ENCODE data around the gene SLC49A4.

The SLC49A4 gene

DNA sequence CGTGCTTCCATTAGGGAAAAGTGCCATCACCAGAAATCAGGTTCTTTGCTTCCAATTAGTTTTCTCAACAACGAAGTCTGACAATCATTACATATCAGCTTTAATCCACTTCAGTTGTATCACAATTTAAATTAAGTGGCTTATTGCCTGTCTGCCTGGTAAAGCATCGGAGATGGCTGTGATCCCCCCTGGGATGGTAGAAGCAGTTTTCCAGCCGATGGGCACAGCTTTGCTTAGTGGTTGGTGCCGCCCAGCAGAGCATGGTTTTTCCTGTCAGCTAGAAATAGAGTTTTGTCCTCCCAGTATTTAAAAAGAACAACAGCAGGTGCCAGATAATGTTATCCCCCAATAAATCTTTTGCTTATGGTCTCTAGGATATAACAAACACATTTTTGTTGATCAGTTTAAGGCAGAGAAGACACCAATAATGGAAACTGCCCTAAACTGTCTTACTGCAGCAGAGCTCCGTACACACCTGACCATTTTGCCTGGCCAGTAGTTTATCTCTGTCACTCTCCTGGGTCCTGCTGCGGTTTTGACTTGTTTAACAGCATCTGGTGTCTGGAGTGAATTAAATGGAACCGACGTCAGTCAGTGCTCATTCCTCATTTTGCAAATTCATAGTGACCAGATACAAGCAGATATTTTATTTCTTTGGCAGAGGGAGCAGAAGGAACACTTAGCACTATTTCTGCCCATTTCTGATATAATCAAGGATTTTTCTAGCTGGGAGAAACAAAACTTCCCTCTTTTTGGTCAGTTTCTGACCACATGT, 79.1 kb downstream of the SLC49A4 start:
- TF ChIP-seq, protein P1, sequence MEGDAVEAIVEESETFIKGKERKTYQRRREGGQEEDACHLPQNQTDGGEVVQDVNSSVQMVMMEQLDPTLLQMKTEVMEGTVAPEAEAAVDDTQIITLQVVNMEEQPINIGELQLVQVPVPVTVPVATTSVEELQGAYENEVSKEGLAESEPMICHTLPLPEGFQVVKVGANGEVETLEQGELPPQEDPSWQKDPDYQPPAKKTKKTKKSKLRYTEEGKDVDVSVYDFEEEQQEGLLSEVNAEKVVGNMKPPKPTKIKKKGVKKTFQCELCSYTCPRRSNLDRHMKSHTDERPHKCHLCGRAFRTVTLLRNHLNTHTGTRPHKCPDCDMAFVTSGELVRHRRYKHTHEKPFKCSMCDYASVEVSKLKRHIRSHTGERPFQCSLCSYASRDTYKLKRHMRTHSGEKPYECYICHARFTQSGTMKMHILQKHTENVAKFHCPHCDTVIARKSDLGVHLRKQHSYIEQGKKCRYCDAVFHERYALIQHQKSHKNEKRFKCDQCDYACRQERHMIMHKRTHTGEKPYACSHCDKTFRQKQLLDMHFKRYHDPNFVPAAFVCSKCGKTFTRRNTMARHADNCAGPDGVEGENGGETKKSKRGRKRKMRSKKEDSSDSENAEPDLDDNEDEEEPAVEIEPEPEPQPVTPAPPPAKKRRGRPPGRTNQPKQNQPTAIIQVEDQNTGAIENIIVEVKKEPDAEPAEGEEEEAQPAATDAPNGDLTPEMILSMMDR (IDR thresholded peaks at IDR 0.05; ENCODE audit: insufficient read depth, low read depth, low read length, missing control alignments), result no peak
- no peak for DNase-seq (ENCODE audit: low read depth)
- H3K4me3 ChIP-seq (ENCODE audit: low read length), result no peak overlapping the region

DNA sequence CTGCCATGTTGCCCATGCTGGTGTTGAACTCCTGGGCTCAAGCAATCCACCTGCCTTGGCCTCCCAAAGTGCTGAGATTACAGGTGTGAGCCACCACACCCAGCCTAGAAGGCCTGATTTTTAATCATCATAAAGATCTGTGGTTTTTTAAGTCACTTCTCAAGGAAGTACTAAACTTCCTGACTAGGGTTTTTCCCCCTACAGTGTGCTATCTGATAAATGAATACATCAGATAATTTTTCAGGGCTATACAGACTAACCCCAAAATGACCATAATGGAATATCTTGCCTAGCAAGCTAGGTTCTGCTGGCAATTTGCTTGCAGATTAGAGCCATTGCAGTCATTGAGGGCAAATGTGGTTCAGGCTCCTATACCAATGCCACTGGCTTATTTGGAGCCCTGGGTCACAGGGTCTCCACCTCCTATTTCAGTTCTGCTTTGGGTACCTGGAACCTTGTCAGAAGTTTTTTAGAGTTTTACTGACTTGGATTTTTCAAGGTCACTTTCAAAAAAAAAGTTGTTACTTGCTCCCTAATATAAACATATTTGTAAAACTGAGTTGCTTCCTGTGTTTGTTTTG, 80.8 kb downstream of the SLC49A4 start:
- H3K4me3 ChIP-seq (ENCODE audit: low read length), result no peak overlapping the region
- TF ChIP-seq, protein P1 (IDR thresholded peaks at IDR 0.05; ENCODE audit: insufficient read depth, low read depth, low read length, missing control alignments), result no peak
- DNase-seq (ENCODE audit: low read depth), result no peak

- H3K4me3 ChIP-seq (ENCODE audit: low read length), result no peak overlapping the region
- DNase-seq (ENCODE audit: low read depth), result no peak
- TF ChIP-seq, protein P1 (IDR thresholded peaks at IDR 0.05; ENCODE audit: insufficient read depth, low read depth, low read length, missing control alignments), result no peak
These were observed 85.3 kb downstream of the SLC49A4 start for GRCh38 chr3:122880173-122880572.

DNA sequence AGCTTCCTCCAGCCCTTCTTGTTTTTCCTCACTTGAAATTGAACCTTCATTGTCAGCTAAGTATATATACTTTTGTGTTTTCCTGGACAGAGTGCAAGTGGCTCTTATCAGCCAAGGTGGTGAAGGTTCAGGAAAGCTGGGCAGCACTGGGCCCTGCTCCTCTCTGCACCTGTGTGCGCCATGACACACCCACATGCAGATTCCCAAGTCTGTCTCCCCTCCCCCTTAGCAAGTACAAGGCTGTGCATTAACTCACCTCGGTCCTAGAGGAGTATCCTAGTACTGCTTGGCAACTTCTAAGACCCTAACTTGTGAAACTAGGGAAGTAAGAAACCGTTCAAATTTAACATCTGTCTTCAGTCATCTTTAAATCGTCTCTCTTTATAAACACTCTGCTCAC, 85.8 kb downstream of the SLC49A4 start:
- no peak overlapping the region for H3K4me3 ChIP-seq (ENCODE audit: low read length)
- TF ChIP-seq, protein P1 (IDR thresholded peaks at IDR 0.05; ENCODE audit: insufficient read depth, low read depth, low read length, missing control alignments), result no peak
- no peak for DNase-seq (ENCODE audit: low read depth)

DNA sequence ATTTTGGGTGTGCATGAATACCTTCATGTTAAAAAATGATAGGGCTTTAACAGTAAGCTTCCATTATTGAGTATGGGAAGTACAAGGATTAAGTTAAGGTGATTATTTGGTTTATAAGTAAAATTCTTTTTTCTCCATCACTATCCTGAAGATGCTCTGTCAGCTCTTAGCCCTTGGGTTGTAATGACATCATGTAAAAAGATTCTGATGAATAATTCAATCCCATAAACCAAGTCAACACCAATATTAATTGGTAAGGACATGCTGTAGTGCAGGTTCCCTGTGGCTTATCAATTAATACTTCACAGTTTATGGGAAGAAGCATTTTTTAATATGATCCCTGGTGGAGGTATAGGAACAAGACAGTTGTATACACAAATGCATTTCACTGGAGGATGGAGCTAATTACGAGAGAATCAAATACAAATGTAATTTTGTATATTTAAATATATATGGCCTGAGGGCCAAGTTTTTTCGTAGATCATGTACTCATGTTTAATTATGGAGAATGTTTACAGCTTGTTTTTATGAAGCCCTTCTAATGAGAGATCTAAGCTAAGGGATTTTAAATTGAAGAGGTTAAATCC, 87.6 kb downstream of the SLC49A4 start:
- H3K4me3 ChIP-seq (ENCODE audit: low read length), result no peak overlapping the region
- no peak for DNase-seq (ENCODE audit: low read depth)
- TF ChIP-seq, protein P1 (IDR thresholded peaks at IDR 0.05; ENCODE audit: insufficient read depth, low read depth, low read length, missing control alignments), result no peak

DNA sequence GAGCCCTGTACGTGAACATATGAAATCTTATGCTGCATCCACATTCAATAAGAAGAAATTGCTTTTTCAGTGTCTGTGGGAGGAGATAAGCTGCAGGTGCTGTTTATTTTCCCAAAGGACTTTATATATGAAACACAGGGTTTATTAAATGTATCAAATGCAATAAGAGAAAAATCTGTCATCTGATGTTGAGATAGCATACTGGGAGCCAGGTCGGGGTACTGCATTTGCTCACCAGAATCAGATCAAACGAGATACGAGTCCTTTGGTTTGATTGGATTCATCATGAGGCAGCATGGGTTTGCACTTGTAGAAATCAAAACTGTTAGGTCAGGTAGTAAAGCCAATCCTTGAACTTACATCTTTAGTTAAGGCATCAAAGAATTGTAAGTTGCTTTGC, 91.4 kb downstream of the SLC49A4 start:
- no peak overlapping the region for H3K4me3 ChIP-seq (ENCODE audit: low read length)
- TF ChIP-seq, protein P1 (IDR thresholded peaks at IDR 0.05; ENCODE audit: insufficient read depth, low read depth, low read length, missing control alignments), result no peak
- no peak for DNase-seq (ENCODE audit: low read depth)
